ENCODE measurements around the gene DGKQ.
"Not testable (repeated sequence)": the region's sequence is repeated elsewhere in the genome, so short reads cannot be mapped to it uniquely, and the experiment has no call there.

Gene DGKQ

DNA sequence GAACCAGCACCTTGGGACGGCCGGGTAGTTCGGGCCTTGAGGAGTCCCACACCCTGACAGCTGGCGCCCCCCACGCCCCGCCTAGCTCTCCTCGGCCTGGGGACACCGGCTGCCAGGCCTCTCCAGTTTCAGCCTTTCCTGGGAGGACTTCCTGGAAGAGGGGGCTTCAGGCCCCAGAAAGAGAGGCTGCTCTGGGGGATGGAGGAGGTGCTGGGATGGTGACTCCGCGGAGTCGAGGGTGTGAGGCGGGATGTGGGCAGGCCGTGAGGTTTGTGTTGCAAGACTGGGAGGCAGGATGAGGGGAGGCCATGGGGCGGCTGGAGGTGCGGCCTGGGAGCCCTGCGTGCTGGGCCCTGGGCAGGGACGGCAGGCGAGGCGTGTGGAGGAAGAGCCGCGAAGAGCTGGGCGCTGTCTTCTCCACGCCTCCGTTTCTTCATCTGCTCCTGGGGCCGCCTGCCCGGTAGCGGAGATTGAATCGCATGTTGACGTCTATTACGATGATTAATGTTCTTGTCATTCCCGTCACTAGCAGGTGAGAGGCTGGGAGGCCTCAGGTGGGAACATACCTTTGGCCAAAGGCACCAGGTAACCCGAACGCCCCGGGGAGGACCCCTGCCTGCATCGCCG, 37.1 kb upstream of the DGKQ start:
- peak; percentile 32 to 44 for DNase-seq

DNA sequence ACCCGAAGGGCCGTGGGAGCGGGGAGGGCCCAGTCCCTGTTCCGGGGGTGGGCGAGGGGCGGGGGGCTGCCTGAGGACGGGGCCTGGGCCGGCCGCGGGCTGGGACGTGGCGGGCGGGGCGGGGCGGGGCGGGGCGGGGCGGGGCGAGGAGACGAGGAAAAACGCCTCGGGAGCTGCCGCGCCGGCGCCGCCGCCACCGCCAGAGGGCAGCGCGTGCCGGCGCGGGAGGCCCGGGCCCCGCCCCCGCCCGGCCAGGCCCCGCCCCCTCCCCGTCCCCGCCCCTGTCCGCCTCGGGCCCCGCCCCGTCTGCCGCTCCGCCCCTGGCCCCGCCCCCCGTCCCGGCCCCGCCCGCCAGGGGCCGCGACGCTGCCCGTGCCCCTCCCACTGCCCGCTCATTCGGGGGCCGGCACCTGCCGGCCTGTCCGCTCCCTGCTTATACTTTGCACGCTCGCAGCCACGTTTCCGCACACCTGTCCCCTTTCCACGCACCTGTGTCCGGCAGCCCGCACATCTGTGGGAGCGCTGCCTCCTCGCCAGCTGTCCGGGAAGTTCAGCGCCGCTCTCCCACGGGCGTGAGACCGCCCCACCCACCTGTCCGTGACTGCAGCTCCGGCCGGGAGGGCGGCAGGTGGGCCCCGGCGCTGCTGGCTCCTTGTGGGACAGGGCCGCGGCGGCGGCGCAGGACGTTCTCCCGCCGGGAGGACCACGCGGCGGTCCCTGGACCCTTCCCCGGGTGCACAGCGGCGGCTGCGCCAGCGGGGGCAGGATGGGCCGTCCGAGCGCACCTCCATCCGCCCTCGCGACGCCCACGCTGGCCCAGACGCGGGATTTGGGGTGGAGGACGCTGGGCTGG, 36.4 kb upstream of the DGKQ start:
- DNase-seq = peak; percentile 25 to 26

DNA sequence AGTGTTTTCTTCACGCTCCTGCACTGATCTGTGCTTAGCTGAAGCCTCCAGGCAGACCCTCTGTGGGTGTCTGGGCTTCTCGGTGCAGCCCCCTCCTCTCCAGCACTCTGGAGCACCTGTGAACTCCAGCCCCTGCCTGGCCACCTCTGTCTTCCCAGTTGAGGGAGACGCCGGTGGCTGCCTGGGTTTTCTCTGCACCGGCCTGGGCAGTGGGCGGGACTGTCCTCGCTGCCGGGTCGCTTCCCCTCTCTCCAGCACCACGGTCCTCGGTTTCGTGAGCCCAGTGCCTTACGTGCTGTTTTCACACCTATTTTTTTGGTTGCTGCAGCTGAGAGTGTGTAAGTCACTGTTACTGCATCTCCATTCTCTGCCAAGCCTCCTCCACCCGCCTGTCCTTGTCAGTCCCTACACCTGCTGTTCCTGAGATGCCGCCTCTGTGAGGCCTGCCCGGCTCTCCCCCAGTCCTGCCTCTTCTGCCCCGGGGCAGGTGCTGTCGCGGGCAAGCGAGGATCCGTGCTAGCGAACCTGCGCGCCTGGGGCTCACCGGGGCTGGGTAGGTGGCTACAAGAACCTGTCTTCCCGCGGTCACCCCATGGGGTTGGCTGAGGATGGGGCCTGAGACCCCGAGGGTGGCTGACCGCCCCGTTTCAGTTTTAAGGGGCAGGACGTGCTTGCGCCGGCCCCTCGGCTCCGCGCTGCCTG, 35.6 kb upstream of the DGKQ start:
- DNase-seq = no peak

DNA sequence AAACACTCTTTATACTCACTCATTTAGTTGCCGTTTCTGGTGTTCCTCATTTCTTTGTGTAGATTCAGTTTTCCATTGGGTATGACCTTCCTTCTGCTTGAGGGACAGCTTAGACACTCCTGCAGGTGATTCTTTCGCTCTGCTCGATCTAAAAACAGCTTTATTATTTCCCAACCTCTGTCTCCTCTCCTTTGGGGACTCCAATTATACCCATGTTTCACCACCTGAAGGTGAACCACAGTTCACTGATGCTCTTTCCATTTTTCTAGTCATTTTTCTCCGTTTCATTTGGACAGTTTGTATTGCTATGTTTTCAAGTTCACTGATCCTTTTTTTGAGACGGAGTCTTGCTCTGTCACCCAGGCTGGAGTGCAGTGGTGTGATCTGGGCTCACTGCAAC, 33.5 kb upstream of the DGKQ start:
- DNase-seq = no peak

DNA sequence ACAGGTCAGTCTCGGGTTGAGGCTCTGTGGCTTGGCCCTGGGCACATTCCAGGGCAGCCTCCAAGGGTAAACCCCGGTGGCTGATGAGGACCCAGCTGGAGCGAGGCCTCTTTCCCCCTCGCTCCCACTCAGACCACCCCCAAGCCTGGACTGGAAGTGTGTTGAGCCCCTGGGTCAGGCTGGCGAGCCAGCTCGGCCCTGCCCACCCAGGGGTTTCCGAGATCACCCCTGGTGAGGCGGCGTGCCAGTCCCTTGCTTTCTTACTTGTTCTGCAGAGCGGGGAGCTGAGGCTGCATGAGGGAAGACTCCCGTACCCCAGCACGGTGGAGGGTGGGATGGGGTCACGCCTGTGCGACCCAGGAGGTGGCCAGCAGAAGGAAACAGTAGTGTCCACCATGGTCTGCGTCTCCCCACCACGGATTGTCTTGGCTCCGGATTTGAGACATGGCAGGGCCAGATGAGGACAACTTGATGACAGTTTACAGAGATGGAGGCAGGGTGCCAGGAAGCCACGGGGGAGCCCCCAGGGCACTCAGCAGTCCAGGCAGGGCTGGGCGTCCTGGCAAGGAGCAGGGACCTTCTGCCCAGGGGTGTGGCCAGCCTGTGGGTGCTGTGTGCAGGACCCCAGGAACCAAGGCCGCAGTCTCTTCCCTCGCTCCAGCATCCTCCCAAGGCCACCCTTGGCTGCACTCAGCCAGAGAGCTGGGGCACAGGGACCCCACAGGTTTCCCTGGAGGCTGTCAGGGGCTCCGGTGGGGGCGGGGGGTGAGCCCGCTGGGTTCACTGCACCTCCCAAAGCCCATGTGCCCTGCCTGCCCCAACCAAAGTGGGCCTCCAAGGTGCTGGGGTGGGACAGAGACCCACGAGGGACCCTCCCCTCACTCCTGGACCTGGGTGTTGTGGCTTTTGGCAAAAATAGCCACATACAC, 31.5 kb upstream of the DGKQ start:
- no peak for DNase-seq

DNA sequence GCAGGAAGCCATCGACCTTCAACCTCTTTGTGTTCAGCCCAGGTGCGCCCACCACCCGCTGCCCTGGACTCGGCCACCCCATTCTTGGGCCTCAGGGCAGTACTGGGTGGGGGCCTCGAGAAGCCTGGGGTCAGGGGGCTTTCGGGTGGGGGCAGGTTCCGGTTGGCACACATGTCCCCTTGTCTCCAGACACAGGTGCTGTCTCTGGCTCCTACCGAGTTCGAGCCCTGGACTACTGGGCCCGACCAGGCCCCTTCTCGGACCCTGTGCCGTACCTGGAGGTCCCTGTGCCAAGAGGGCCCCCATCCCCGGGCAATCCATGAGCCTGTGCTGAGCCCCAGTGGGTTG, 30.7 kb upstream of the DGKQ start:
- no peak for DNase-seq

DNA sequence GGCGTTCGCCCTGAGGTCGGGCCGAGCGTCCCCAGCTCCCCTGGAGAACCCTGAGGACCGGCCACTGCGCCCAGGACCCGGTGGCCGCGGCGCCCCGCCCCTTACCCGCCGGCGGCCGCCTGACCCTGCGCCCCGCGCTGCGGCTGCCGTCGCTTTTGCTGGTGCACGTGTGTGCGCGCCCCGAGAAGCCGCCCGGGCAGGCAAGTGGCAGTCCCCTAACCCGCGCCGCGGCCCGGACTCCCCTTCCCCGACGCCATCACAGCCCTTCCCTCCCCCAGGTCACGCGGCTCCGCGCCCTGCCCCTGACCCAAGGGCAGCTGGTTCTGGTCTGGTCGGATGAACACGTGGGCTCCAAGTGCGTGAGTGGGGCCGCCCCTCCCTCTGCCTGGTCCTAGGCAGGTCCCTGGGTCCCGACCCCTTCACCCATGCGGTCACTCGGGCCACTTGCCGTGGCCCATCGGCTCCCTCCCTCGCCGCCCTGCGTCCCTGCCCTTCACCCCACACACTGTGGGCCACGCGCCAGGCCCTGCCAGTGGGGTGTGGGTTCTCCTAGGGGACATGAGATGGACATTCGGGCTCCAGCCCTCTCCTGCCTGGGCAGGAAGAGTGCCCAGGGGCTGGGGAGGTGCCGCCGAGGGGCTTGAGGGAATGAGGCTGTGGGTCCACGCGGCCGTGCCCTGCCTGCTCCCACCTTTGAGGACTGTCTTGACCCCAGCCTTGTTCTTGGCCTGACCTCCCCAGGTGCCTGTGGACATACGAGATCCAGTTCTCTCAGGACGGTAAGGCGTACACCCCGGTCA, 30.1 kb upstream of the DGKQ start:
- DNase-seq = no peak

DNA sequence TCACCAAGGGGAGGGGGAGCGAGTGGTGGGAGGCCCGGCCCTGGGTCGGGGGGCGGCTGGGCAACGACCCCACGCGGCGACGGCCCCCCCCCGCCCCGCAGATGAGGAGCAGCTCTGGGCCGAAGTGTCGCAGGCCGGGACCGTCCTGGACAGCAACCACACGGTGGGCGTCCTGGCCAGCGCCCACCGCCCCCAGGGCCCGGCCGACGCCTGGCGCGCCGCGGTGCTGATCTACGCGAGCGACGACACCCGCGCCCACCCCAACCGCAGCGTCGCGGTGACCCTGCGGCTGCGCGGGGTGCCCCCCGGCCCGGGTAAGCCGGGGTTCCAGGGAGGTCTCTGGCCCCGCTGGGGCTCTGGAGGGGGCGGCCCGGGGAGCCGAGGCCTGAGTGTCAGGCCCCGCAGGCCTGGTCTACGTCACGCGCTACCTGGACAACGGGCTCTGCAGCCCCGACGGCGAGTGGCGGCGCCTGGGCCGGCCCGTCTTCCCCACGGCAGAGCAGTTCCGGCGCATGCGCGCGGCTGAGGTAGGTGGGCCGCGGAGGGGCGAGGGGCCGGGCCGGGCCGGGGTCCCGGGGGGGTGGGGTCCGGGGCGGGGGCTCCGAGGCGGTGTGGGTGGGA, 29.4 kb upstream of the DGKQ start:
- DNase-seq = no peak

DNA sequence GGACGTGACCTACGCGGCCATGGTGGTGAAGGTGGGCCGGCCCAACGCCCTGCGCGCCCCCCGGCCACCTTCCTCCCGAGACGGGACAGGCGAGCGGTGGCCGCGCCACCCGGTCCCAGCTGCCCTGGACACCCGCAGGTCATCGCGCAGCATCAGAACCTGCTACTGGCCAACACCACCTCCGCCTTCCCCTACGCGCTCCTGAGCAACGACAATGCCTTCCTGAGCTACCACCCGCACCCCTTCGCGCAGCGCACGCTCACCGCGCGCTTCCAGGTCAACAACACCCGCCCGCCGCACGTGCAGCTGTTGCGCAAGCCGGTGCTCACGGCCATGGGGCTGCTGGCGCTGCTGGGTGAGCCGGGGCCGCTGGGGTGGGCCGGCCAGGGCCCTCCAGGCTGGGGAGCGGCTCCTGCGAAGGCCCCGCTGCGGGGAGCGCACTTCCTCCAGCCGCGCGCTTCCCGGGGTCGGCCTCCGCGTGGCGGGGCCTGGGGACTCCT, 28.8 kb upstream of the DGKQ start:
- DNase-seq = no peak

DNA sequence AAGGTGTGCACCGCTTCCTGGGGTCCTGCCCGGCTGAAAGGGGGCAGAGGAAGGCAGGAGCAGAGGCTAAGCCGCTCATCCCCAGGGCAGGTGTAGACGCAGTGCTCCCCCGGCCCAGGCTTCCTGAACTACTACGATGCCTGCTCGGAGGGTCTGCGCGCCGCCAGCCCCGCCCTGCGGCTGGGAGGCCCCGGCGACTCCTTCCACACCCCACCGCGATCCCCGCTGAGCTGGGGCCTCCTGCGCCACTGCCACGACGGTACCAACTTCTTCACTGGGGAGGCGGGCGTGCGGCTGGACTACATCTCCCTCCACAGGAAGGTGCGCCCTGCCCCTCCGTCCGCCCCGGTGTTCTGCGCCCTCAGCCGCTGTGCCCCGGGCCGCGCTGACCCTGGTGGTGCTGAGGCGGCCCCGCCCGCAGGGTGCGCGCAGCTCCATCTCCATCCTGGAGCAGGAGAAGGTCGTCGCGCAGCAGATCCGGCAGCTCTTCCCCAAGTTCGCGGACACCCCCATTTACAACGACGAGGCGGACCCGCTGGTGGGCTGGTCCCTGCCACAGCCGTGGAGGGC, 28.3 kb upstream of the DGKQ start:
- no peak for DNase-seq

DNA sequence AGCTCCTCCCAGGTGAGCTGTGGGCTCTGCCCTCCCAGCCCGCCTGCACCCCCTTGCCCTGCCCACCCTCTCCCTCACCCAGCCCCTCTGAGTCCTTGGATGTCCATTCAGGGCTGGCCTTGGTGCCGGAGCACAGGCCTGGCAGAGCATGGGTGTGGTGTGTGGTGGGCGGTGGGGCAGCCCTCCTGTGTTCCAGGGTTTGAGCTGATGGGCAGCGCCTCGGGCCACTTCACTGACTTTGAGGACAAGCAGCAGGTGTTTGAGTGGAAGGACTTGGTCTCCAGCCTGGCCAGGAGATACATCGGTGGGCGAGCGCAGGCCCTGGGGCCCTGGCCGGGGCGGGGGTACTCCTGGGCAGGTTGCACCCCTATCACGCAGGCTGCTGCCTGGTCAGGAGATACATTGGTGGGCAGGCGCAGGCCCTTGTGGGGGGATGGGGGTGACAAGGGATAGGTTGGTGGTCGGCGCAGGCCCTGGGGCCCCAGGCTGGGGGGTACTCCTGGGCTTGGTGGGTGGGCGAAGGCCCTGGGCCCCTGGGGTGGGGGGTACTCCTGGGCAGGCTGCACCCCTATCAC, 27.4 kb upstream of the DGKQ start:
- DNase-seq = no peak

DNA sequence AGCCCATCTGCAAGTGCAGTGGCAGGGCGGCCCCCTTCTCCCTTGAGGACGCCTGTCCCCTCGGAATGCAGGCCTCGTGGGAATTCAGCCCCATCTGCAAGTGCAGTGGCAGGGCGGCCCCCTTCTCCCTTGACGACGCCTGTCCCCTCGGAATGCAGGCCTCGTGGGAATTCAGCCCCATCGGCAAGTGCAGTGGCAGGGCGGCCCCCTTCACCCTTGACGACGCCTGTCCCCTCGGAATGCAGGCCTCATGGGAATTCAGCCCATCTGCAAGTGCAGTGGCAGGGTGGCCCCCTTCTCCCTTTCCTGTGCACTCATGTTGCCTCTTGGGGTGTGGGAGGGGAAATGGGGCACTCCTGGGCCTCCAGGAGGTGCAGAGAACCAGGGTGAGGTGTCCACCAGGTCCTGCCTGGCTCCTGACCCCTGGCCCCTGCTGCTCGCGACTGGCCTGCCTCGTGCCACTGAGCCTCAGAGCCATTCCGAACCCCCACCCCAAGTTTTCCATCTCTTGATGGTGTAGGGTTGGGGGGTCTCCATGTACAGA, 26.6 kb upstream of the DGKQ start:
- no peak for DNase-seq

DNA sequence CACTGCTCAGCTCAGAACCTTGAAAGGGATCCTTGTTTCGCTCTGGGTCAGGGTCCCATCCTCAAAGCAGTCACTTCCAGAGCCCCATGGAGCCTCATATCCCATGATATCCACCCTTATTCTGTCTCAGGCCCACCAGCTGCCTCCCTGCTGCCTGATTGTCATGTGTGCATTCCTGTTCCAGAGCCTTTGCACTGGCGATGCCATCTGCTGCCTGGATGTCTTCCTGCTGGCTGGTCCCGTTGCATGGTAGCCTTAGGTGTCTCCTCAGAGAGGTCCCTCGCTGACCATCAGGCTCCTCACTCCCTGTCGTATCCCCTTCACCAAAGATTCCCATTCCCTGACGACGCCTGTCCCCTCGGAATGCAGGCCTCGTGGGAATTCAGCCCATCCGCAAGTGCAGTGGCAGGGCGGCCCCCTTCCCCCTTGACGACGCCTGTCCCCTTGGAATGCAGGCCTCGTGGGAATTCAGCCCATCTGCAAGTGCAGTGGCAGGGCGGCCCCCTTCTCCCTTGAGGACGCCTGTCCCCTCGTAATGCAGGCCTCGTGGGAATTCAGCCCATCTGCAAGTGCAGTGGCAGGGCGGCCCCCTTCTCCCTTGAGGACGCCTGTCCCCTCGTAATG, 26.0 kb upstream of the DGKQ start:
- DNase-seq = not testable (repeated sequence)

DNA sequence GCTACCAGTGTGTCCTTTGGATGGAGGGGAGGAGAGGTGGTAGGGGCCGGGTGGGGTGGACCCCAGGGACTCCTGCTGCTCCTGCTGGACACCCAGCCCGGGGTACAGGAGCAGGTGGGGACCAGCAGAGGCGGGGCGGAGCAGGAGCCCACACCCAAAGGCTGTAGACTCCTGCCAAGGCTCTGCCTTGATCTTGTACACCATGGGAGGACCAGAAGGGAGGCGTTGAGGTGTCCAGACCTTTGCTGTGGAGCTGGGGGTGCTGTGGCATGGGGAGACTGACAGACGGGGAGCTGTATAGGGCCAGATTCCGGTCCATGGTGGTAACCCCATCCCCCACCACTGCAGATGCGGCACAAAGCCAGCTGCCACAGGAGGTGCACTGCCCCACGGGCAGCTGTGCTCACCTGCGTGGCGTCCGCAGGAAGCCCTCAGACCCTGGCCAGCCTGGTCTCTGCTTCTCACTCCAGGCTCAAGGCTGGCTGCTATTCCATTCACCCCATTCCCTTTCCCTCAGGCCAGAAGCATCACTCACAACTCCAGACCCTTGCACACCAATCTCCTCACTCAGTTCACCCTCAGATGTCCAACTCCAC, 24.8 kb upstream of the DGKQ start:
- DNase-seq = no peak

DNA sequence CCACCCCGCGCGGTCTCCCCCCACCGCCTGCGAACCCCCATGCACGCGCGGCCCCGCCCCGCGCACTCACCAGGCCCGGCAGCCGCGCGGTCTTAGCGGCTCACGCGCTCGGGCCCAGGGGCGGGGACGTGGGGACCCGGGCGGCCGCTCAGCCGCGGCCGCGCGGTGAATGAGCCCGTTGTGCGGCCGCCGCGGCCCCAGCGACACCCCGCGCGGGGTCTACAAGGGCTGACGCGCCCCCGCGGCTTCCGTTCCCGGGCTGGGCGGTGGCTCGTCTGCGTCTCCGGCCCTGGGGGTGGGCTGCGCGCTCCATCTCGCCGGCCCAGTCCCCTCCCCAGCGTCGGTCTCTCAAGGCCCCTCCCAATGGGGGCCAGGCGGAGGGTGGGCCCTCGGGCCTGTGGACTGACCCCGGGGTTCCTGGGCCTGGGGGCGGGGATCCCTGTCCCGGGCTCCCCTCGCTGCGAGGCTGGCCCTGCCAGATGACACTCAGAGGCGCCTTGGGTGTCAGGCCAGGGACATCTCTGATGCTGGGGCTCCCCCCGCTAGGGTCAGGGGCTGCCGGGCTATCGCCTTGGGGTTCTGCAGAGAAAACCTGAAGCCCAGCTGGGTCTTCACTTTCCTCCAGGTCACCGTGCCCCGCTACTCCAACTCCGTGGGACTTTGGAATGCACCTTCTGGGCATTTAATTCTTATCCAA, 24.2 kb upstream of the DGKQ start:
- DNase-seq = no peak

DNA sequence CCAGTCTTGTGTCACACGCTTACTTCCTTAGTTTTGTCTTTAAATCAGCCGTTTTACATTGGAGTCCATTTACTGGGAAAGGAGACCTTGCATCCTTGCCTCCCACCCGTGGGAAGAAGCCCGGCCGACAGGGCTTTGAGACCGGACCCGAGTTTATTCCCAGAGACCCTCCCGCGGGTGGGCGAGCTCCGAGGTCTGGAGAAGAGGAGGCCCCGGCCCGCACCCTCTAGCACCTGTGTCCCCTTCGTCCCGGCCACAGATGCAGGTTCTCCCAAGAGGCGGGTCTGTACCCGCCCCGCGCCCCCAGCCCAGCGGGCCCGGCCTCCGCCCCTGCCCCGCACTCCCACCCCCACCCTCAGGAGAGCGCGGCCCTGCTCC, 23.6 kb upstream of the DGKQ start:
- peak in 1 of 2 experiments; percentile 12 for DNase-seq

DNA sequence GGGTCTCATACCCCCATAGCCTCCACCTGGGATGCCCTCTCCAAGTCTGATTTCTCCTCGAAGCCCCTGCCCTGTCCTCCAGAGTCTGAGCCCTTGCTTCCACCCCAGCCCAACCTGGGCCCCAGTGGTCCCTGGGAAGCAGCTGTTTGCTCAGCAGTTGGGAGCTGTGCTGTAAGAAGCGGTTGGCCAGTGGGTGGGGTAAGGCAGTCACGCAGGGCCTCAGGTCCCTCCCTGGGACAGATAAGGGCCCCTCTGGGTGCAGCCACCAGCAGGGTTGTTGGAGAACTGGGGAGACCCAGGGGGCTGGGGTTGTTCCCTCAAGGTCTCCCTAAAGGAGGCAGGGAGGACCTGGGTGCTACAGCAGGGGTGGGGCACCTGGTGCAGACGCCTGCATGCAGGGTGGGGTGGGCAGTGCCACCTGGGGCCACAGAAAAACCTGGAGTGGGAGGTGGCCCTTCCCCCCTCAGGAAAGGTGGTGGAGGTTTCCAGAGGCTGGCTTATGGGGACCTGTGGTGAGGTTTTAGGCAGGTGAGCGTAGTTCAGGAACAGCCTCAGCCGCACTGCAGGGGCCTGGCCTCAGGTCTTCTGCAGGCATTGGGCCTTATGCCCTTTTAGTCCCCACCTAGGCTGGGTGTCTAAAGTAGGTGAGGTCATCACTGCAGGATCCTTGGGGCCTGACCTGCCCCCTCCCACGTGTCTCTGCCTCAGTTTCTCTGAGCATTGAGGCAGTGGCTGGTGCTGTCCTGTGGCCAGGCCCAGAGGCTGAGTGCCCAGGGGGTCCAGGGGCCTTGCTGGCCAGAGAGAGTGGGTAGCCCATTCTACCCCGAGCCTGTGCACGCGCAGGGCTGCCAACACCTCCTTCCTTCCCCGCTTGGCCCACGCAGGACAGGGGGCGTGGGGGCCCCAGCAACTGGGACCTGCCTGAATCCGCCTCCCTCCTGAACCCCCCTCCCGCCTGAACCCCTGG, 22.9 kb upstream of the DGKQ start:
- DNase-seq = no peak
